Measurements from ENCODE around the gene TSEN34. TPM values are rescaled to one million over a fixed set of nuclear protein-coding genes. Genes with fewer than 3 reads are reported as not detected.
"Not testable (repeated sequence)": the region's sequence is repeated elsewhere in the genome, so short reads cannot be mapped to it uniquely, and the experiment has no call there.

TSEN34 gene
- polyA plus RNA-seq, 4 donors, result 32.7 to 57.8 (median 44.8) TPM

- FAIRE-seq (no peak), DNase-seq (peak; percentile 88 to 90)
- Histone ChIP-seq H3K4me1 (ENCODE audit: control insufficient read depth in 3 of 3, insufficient read depth in 2 of 3, low read depth in 1 of 3, low read length in 2 of 3) (peaks cover 0 to 9% (median 0%) of the 10 kb centered on the region in 3 donors), H3K27ac (ENCODE audit: low read depth in 1 of 3, low read length in 2 of 3) (no peak overlapping the region), H3K4me3 (ENCODE audit: low read depth in 1 of 3, low read length in 3 of 3) (no peak overlapping the region), H3K9me3 (ENCODE audit: control insufficient read depth in 2 of 2, insufficient read depth in 1 of 2, low read depth in 1 of 2, low read length in 1 of 2) (no peaks in the 10 kb centered on the region), H3K36me3 (ENCODE audit: control insufficient read depth in 3 of 3, insufficient read depth in 2 of 3, low read depth in 1 of 3, low read length in 3 of 3) (no peaks in the 10 kb centered on the region), H3K27me3 (ENCODE audit: control insufficient read depth in 3 of 3, insufficient read depth in 3 of 3, low read length in 3 of 3) (peaks cover 0 to 6% (median 1%) of the 10 kb centered on the region in 3 donors)
- 7 to 16% (median 11%) methylated on average over 21 of the region's 21 CpGs for WGBS, 3 donors
Measured at GRCh38 chr19:54231077-54231931, 40.2 kb downstream of the TSEN34 start.

DNA sequence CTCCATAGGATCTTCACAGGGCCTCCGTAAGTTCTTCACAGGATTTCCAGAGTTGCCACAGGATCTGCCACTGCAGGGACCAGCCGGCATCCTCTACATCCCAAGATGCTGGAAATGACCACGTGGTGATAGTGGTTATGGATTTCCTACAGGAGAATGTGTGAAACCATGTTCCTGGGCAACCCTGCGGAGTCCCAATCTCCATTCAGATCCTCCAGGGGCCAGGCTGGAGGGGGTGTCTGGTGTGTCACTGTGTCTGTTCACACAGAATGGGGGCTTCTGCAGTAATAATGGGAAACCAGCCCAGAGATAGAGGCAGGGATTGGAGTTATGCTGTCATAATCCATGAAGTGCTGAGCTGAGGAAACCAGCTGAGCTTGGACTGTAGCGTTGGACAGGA, 42.8 kb downstream of the TSEN34 start:
- no peak overlapping the region for H3K27ac ChIP-seq (ENCODE audit: low read depth in 1 of 3, low read length in 2 of 3)
- H3K4me3 ChIP-seq (ENCODE audit: low read depth in 1 of 3, low read length in 3 of 3), result no peak overlapping the region
- H3K4me1 ChIP-seq (ENCODE audit: control insufficient read depth in 3 of 3, insufficient read depth in 2 of 3, low read depth in 1 of 3, low read length in 2 of 3), result peaks cover 0 to 9% (median 0%) of the 10 kb centered on the region in 3 donors
- H3K27me3 ChIP-seq (ENCODE audit: control insufficient read depth in 3 of 3, insufficient read depth in 3 of 3, low read length in 3 of 3), result peaks cover 0 to 6% (median 0%) of the 10 kb centered on the region in 3 donors
- H3K9me3 ChIP-seq (ENCODE audit: control insufficient read depth in 2 of 2, insufficient read depth in 1 of 2, low read depth in 1 of 2, low read length in 1 of 2), result no peaks in the 10 kb centered on the region
- no peaks in the 10 kb centered on the region for H3K36me3 ChIP-seq (ENCODE audit: control insufficient read depth in 3 of 3, insufficient read depth in 2 of 3, low read depth in 1 of 3, low read length in 3 of 3)
- FAIRE-seq, result no peak
- DNase-seq, result no peak
- WGBS, 3 donors, result 17 to 84% (median 51%) methylated on average over 5 of the region's 5 CpGs

- WGBS, 3 donors, result 64 to 72% (median 64%) methylated on average over 13 to 14 of the region's 21 CpGs
- H3K27ac ChIP-seq (ENCODE audit: low read depth in 1 of 3, low read length in 2 of 3); FAIRE-seq; H3K9me3 ChIP-seq (ENCODE audit: control insufficient read depth in 2 of 2, insufficient read depth in 1 of 2, low read depth in 1 of 2, low read length in 1 of 2); DNase-seq; H3K27me3 ChIP-seq (ENCODE audit: control insufficient read depth in 3 of 3, insufficient read depth in 3 of 3, low read length in 3 of 3); H3K4me1 ChIP-seq (ENCODE audit: control insufficient read depth in 3 of 3, insufficient read depth in 2 of 3, low read depth in 1 of 3, low read length in 2 of 3); H3K36me3 ChIP-seq (ENCODE audit: control insufficient read depth in 3 of 3, insufficient read depth in 2 of 3, low read depth in 1 of 3, low read length in 3 of 3); H3K4me3 ChIP-seq (ENCODE audit: low read depth in 1 of 3, low read length in 3 of 3): not testable (repeated sequence)
Measured at GRCh38 chr19:54239491-54240371, 48.6 kb downstream of the TSEN34 start.

DNA sequence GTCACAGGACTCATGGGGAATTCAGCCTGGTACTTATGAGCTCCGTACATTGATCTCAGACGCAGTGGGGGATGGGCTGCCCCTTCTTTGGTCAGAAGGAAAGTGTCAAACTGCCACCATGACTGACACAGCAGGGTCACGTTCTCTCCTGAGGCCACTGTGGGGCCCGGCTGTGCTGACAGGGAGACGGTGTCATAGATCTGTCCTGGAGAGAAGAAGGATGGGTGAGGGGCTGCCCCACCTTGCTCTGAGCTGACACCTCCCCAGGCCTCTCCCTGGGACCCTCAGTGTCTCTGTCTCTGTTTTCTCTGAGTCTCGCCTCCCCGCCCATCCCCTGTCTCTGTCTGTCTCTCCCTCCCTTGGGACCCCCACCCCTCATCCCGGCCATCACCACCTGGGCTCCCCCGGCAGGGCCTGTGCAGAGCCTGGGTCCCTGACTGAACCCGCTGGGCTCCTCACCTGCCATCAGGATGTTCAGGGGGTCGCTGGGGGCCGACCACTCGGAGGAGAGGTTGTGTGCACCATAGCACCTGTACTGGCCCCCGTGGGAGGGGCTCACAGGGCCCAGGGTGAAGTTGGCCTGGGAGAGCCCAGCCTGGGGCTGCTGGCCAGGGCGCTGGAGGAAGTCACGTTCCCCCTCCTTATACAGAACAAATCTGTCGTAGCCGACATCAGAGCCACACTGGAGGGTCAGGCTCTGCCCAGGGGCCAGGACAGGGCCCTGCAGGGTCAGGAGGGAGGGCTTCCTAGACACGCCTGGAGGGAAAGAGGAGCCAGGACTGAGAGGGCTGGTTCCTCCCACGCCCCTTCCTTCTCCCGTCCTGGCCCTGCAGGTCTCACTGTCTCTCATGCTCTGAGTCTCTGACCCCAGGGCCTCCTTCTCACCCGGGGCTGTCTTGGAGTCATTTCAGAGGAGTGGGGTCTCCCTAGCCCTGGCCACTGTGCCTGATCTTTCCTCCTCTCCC, 49.5 kb downstream of the TSEN34 start:
- not testable (repeated sequence) for H3K9me3 ChIP-seq (ENCODE audit: control insufficient read depth in 2 of 2, insufficient read depth in 1 of 2, low read depth in 1 of 2, low read length in 1 of 2); H3K4me1 ChIP-seq (ENCODE audit: control insufficient read depth in 3 of 3, insufficient read depth in 2 of 3, low read depth in 1 of 3, low read length in 2 of 3); H3K27ac ChIP-seq (ENCODE audit: low read depth in 1 of 3, low read length in 2 of 3); H3K4me3 ChIP-seq (ENCODE audit: low read depth in 1 of 3, low read length in 3 of 3); DNase-seq; H3K27me3 ChIP-seq (ENCODE audit: control insufficient read depth in 3 of 3, insufficient read depth in 3 of 3, low read length in 3 of 3); H3K36me3 ChIP-seq (ENCODE audit: control insufficient read depth in 3 of 3, insufficient read depth in 2 of 3, low read depth in 1 of 3, low read length in 3 of 3); FAIRE-seq
- WGBS, 3 donors, result 62 to 70% (median 63%) methylated on average over 11 to 19 of the region's 22 CpGs

DNA sequence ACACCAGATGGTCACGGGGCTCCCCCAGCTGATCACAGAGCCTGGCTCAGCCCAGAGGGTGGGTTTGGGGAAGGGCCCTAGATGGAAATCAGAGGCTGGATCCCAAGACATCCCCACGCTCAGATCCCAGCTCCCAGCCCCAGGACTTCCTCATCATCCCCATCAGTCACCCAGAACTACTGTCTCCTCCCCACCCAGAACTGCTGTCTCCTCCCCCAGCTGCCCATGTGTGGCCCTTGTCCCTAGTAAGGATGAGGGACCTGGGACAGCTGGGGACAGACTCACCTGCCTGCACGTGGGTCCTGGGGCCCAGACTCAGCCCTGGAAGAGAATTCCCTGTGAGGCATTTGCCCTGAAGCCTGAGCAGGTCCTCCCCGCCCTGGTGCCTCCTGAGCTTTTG, 51.1 kb downstream of the TSEN34 start:
- 54 to 70% methylated on average over 3 to 4 of the region's 4 CpGs; no CpG with 5 or more reads in 1 of the 3 donors for WGBS, 3 donors
- not testable (repeated sequence) for H3K4me3 ChIP-seq (ENCODE audit: low read depth in 1 of 3, low read length in 3 of 3); FAIRE-seq

GRCh38 chr19:54242646-54243045, 51.5 kb downstream of the TSEN34 start, which contains the start of gene LILRA6:
Gene LILRA6, minus strand, starts transcription at chr19:54242790.
- FAIRE-seq; H3K4me3 ChIP-seq (ENCODE audit: low read depth in 1 of 3, low read length in 3 of 3); DNase-seq; H3K9me3 ChIP-seq (ENCODE audit: control insufficient read depth in 2 of 2, insufficient read depth in 1 of 2, low read depth in 1 of 2, low read length in 1 of 2); H3K27ac ChIP-seq (ENCODE audit: low read depth in 1 of 3, low read length in 2 of 3); H3K27me3 ChIP-seq (ENCODE audit: control insufficient read depth in 3 of 3, insufficient read depth in 3 of 3, low read length in 3 of 3); H3K36me3 ChIP-seq (ENCODE audit: control insufficient read depth in 3 of 3, insufficient read depth in 2 of 3, low read depth in 1 of 3, low read length in 3 of 3); H3K4me1 ChIP-seq (ENCODE audit: control insufficient read depth in 3 of 3, insufficient read depth in 2 of 3, low read depth in 1 of 3, low read length in 2 of 3): not testable (repeated sequence)
- 57 to 69% methylated on average over 3 to 6 of the region's 6 CpGs; no CpG with 5 or more reads in 1 of the 3 donors for WGBS, 3 donors

More for the DNA sequence above, 51.1 kb downstream of the TSEN34 start:
- H3K4me1 ChIP-seq (ENCODE audit: control insufficient read depth in 3 of 3, insufficient read depth in 2 of 3, low read depth in 1 of 3, low read length in 2 of 3); H3K27ac ChIP-seq (ENCODE audit: low read depth in 1 of 3, low read length in 2 of 3); H3K27me3 ChIP-seq (ENCODE audit: control insufficient read depth in 3 of 3, insufficient read depth in 3 of 3, low read length in 3 of 3); H3K36me3 ChIP-seq (ENCODE audit: control insufficient read depth in 3 of 3, insufficient read depth in 2 of 3, low read depth in 1 of 3, low read length in 3 of 3); DNase-seq; H3K9me3 ChIP-seq (ENCODE audit: control insufficient read depth in 2 of 2, insufficient read depth in 1 of 2, low read depth in 1 of 2, low read length in 1 of 2): not testable (repeated sequence)

GRCh38 chr19:54243809-54244208, 52.7 kb downstream of the TSEN34 start:
- not testable (repeated sequence) for H3K27me3 ChIP-seq (ENCODE audit: control insufficient read depth in 3 of 3, insufficient read depth in 3 of 3, low read length in 3 of 3); H3K4me1 ChIP-seq (ENCODE audit: control insufficient read depth in 3 of 3, insufficient read depth in 2 of 3, low read depth in 1 of 3, low read length in 2 of 3); FAIRE-seq; DNase-seq; H3K27ac ChIP-seq (ENCODE audit: low read depth in 1 of 3, low read length in 2 of 3); H3K9me3 ChIP-seq (ENCODE audit: control insufficient read depth in 2 of 2, insufficient read depth in 1 of 2, low read depth in 1 of 2, low read length in 1 of 2); H3K36me3 ChIP-seq (ENCODE audit: control insufficient read depth in 3 of 3, insufficient read depth in 2 of 3, low read depth in 1 of 3, low read length in 3 of 3); H3K4me3 ChIP-seq (ENCODE audit: low read depth in 1 of 3, low read length in 3 of 3)
- 63 to 75% methylated on average over 6 of the region's 8 CpGs; no CpG with 5 or more reads in 1 of the 3 donors for WGBS, 3 donors

Data from small intestine (tissue), 7 donors.